Thoracic aorta (tissue), 2 donors: ENCODE measurements around the gene DNAH8. TPM values are rescaled to one million over a fixed set of nuclear protein-coding genes. Genes with fewer than 3 reads are reported as not detected.

Experiments used
- ATAC-seq: fragments of 150-250 bp; one replicate; pipeline ENCODE4 v1.8.0; 2017; ENCODE audit warnings: low read depth; ENCODE audit not compliant: insufficient number of reproducible peaks, low FRiP score
- DNase-seq: peaks from one replicate; pipeline ENCODE4 v3.0.0-alpha.2; 2020; ENCODE audit warnings: low spot score
- H3K27ac ChIP-seq, 2 donors: fragments of 200-600 bp; sonication (generic); 1 replicate in 1 of 2; 2 replicates in 1 of 2; pipeline ENCODE4 v1.5.1; 2016; ENCODE audit warnings: mild to moderate bottlenecking in 2 of 2, moderate library complexity in 2 of 2
- H3K27me3 ChIP-seq: fragments of 200-600 bp; sonication (generic); replicated peaks from 2 replicates; pipeline ENCODE4 v1.6.0; 2016; ENCODE audit warnings: mild to moderate bottlenecking; ENCODE audit not compliant: insufficient read depth
- H3K36me3 ChIP-seq: fragments of 200-600 bp; sonication (generic); one replicate; pipeline ENCODE4 v1.5.1; 2016
- H3K4me1 ChIP-seq, 2 donors: fragments of 200-600 bp; sonication (generic); 1 replicate in 1 of 2; 2 replicates in 1 of 2; pipeline versions ENCODE4 v1.5.1 to v1.6.0; 2016; ENCODE audit warnings: low read depth in 2 of 2, mild to moderate bottlenecking in 1 of 2; ENCODE audit not compliant: control insufficient read depth in 1 of 2
- H3K4me3 ChIP-seq: fragments of 200-600 bp; sonication (generic); 2 replicates; pipeline ENCODE4 v1.5.1; 2016; ENCODE audit warnings: mild to moderate bottlenecking
- H3K9me3 ChIP-seq: fragments of 200-600 bp; sonication (generic); 2 replicates; pipeline ENCODE4 v1.5.1; 2016
- CTCF ChIP-seq: fragments of 200-600 bp; sonication (generic); IDR thresholded peaks from one replicate; pipeline ENCODE4 v1.5.1; 2019; ENCODE audit warnings: antibody characterized with exemption
- total RNA-seq, 2 donors: library from RNA; depleted of rRNA; stranded (reverse); fragments of >200 nt; gene quantifications; one replicate each; pipeline versions ENCODE4 v1.1.0 to v1.2.3, GENCODE V29; 2016

The DNAH8 gene
- total RNA-seq, 2 donors from 2014 or later, result 0.14 TPM; not detected in 1

- DNase-seq, result no peak
- Histone ChIP-seq H3K9me3 (no peaks in the 10 kb centered on the region), H3K4me1 (no peaks in the 10 kb centered on the region), H3K27me3 (no peaks in the 10 kb centered on the region), H3K27ac (no peak overlapping the region), H3K36me3 (no peaks in the 10 kb centered on the region), H3K4me3 (no peak overlapping the region)
- ATAC-seq, result no peak
- no peak for TF ChIP-seq CTCF
Observed at GRCh38 chr6:38968702-38969149, 253.6 kb downstream of the DNAH8 start.

- ATAC-seq, result no peak
- Histone ChIP-seq H3K9me3 (no peaks in the 10 kb centered on the region), H3K27me3 (no peaks in the 10 kb centered on the region), H3K4me1 (no peaks in the 10 kb centered on the region), H3K4me3 (no peak overlapping the region), H3K36me3 (no peaks in the 10 kb centered on the region), H3K27ac (no peak overlapping the region)
- no peak for DNase-seq
- TF ChIP-seq CTCF, result peak; percentile 34
Observed at GRCh38 chr6:38973178-38974057, 258.3 kb downstream of the DNAH8 start.

- no peaks in the 10 kb centered on the region for H3K36me3 ChIP-seq
- H3K4me1 ChIP-seq, result no peaks in the 10 kb centered on the region
- H3K27ac ChIP-seq, result no peak overlapping the region
- no peak for TF ChIP-seq CTCF
- DNase-seq, result no peak
- ATAC-seq, result no peak
- H3K4me3 ChIP-seq, result no peak overlapping the region
- no peaks in the 10 kb centered on the region for H3K9me3 ChIP-seq
- H3K27me3 ChIP-seq, result no peaks in the 10 kb centered on the region
Observed at GRCh38 chr6:38974389-38975151, 259.5 kb downstream of the DNAH8 start.

GRCh38 chr6:38975621-38976049 lies 260.5 kb downstream of the DNAH8 start:
- ATAC-seq (no peak), DNase-seq (no peak)
- H3K4me1 ChIP-seq, result no peaks in the 10 kb centered on the region
- H3K27ac ChIP-seq, result no peak overlapping the region
- H3K4me3 ChIP-seq, result no peak overlapping the region
- no peaks in the 10 kb centered on the region for H3K27me3 ChIP-seq
- no peaks in the 10 kb centered on the region for H3K9me3 ChIP-seq
- TF ChIP-seq CTCF, result no peak
- no peaks in the 10 kb centered on the region for H3K36me3 ChIP-seq

- H3K9me3 ChIP-seq, result no peaks in the 10 kb centered on the region
- no peak overlapping the region for H3K4me3 ChIP-seq
- DNase-seq, result no peak
- H3K4me1 ChIP-seq, result no peaks in the 10 kb centered on the region
- H3K27me3 ChIP-seq, result no peaks in the 10 kb centered on the region
- TF ChIP-seq CTCF, result no peak
- ATAC-seq, result no peak
- no peak overlapping the region for H3K27ac ChIP-seq
- H3K36me3 ChIP-seq, result no peaks in the 10 kb centered on the region
Observed at GRCh38 chr6:38976051-38976450, 260.9 kb downstream of the DNAH8 start.
